ENCODE measurements around the gene CDK2. TPM values are rescaled to one million over a fixed set of nuclear protein-coding genes. Genes with fewer than 3 reads are reported as not detected.

CDK2 gene
- total and polyA plus RNA-seq, 12 donors: 5.1 to 18.4 (median 8.4) TPM

- DNase-seq: no peak
- peaks cover 0 to 27% (median 6%) of the 10 kb centered on the region in 9 donors for H3K4me1 ChIP-seq
- no peak overlapping the region for H3K27ac ChIP-seq
- no peaks in the 10 kb centered on the region for H3K27me3 ChIP-seq
- no peak for ATAC-seq
- H3K36me3 ChIP-seq: peaks cover 0 to 66% (median 0%) of the 10 kb centered on the region in 9 donors
- TF ChIP-seq CTCF (IDR thresholded peaks at IDR 0.05): no peak
- H3K4me3 ChIP-seq: no peak overlapping the region
- WGBS, 2 donors: 93 to 96% methylated on average over 8 of the region's 8 CpGs
- intact Hi-C loops (cut with DNase I): loop anchor here in 6 of 10 donors (2.0 to 10.0 kb wide), 7 partner anchors 104 to 204 kb away; partner anchors contain the start of genes DNAJC14 (in 1 of the 6), GDF11 (in 1 of the 6) and RPS26 (in 1 of the 6)
- no peaks in the 10 kb centered on the region for H3K9me3 ChIP-seq
Observed at GRCh38 chr12:55938826-55939501, 27.7 kb upstream of the CDK2 start.

GRCh38 chr12:55940065-55940732 lies 26.4 kb upstream of the CDK2 start:
- WGBS, 2 donors: 10 to 13% methylated on average over 18 of the region's 18 CpGs
- peak overlapping the region in 6 of 10 donors; percentile 16 to 33 (median 25) for H3K4me3 ChIP-seq
- no peaks in the 10 kb centered on the region for H3K9me3 ChIP-seq
- intact Hi-C loops (cut with DNase I): loop anchor here in 4 of 10 donors (1.0 to 5.0 kb wide), 4 partner anchors 201 to 203 kb away; no protein-coding TSS in a partner anchor
- H3K27ac ChIP-seq: peak overlapping the region in 5 of 10 donors; percentile 7 to 60 (median 27)
- peak; percentile 93 to 96 (median 95) for ATAC-seq
- peaks cover 0 to 14% (median 6%) of the 10 kb centered on the region in 9 donors for H3K4me1 ChIP-seq
- peak; percentile 88 to 96 (median 94) for TF ChIP-seq CTCF (IDR thresholded peaks at IDR 0.05)
- no peaks in the 10 kb centered on the region for H3K27me3 ChIP-seq
- peak; percentile 73 to 87 for DNase-seq
- H3K36me3 ChIP-seq: peaks cover 0 to 78% (median 0%) of the 10 kb centered on the region in 9 donors

GRCh38 chr12:55942055-55942454 lies 24.6 kb upstream of the CDK2 start:
- H3K27me3 ChIP-seq: no peaks in the 10 kb centered on the region
- ATAC-seq (no peak), DNase-seq (no peak)
- no peak for TF ChIP-seq CTCF (IDR thresholded peaks at IDR 0.05)
- no peak overlapping the region for H3K4me3 ChIP-seq
- H3K4me1 ChIP-seq: peaks cover 0 to 11% (median 6%) of the 10 kb centered on the region in 9 donors
- no peak overlapping the region for H3K27ac ChIP-seq
- intact Hi-C loops (cut with DNase I): loop anchor here in 2 of 10 donors (1.0 to 5.0 kb wide), 2 partner anchors 201 to 205 kb away; no protein-coding TSS in a partner anchor
- WGBS, 2 donors: 88 to 91% methylated on average over 4 of the region's 4 CpGs
- no peaks in the 10 kb centered on the region for H3K9me3 ChIP-seq
- H3K36me3 ChIP-seq: peaks cover 0 to 92% (median 0%) of the 10 kb centered on the region in 9 donors

GRCh38 chr12:55942577-55943136 lies 24.0 kb upstream of the CDK2 start:
- ATAC-seq (no peak), DNase-seq (no peak)
- Histone ChIP-seq H3K4me3 (no peak overlapping the region), H3K27ac (no peak overlapping the region), H3K9me3 (no peaks in the 10 kb centered on the region), H3K27me3 (no peaks in the 10 kb centered on the region), H3K36me3 (peaks cover 0 to 92% (median 0%) of the 10 kb centered on the region in 9 donors), H3K4me1 (peaks cover 0 to 11% (median 6%) of the 10 kb centered on the region in 9 donors)
- intact Hi-C loops (cut with DNase I): loop anchor here in 2 of 10 donors (1.0 to 5.0 kb wide), 2 partner anchors 201 to 205 kb away; no protein-coding TSS in a partner anchor
- no peak for TF ChIP-seq CTCF (IDR thresholded peaks at IDR 0.05)
- 96 to 97% methylated on average over 1 of the region's 1 CpG for WGBS, 2 donors

Data from heart right ventricle (tissue), 16 donors.